H9 (cell line): ENCODE measurements around the gene TMEM269. TPM values are rescaled to one million over a fixed set of nuclear protein-coding genes. Genes with fewer than 3 reads are reported as not detected.

Source experiments
- DNase-seq: peaks from one replicate; pipeline ENCODE4 v3.0.0-alpha.2; 2017
- H2AFZ ChIP-seq: one replicate; pipeline ENCODE4 v1.6.1; 2013; ENCODE audit warnings: mild to moderate bottlenecking, low read length, control low read depth, moderate library complexity
- H2AK5ac ChIP-seq: 2 replicates; pipeline ENCODE4 v1.6.1; 2013; ENCODE audit warnings: low read length, control low read depth, mixed read lengths; ENCODE audit not compliant: insufficient read length
- H2BK120ac ChIP-seq: one replicate; pipeline ENCODE4 v1.6.1; 2013; ENCODE audit warnings: low read depth, mild to moderate bottlenecking, low read length, control low read depth, inconsistent platforms; ENCODE audit not compliant: poor library complexity, severe bottlenecking
- H2BK12ac ChIP-seq: 2 replicates; pipeline ENCODE4 v1.6.1; 2013; ENCODE audit warnings: low read length, control low read depth, mixed read lengths, low read depth; ENCODE audit not compliant: insufficient read length
- H2BK15ac ChIP-seq: 2 replicates; pipeline ENCODE4 v1.6.1; 2013; ENCODE audit warnings: low read depth, low read length, control low read depth
- H2BK20ac ChIP-seq: one replicate; pipeline ENCODE4 v1.6.1; 2013; ENCODE audit warnings: low read depth, mild to moderate bottlenecking, low read length, control low read depth, inconsistent platforms; ENCODE audit not compliant: poor library complexity, severe bottlenecking
- H2BK5ac ChIP-seq: 2 replicates; pipeline ENCODE4 v1.6.1; 2013; ENCODE audit warnings: low read length, control low read depth, mixed read lengths; ENCODE audit not compliant: insufficient read length
- H3K14ac ChIP-seq: 2 replicates; pipeline ENCODE4 v1.6.1; 2013; ENCODE audit warnings: low read length, control low read depth; ENCODE audit not compliant: insufficient read depth
- H3K18ac ChIP-seq: 2 replicates; pipeline ENCODE4 v1.6.1; 2013; ENCODE audit warnings: low read depth, mild to moderate bottlenecking, mixed read lengths, low read length, control low read depth; ENCODE audit not compliant: insufficient read length
- H3K23ac ChIP-seq: 2 replicates; pipeline ENCODE4 v1.6.1; 2013; ENCODE audit warnings: low read length, control low read depth, mixed read lengths, low read depth; ENCODE audit not compliant: insufficient read length
- H3K23me2 ChIP-seq: 2 replicates; pipeline ENCODE4 v1.6.1; 2013; ENCODE audit warnings: low read depth, mild to moderate bottlenecking, mixed read lengths, low read length, control low read depth; ENCODE audit not compliant: insufficient read length, poor library complexity, severe bottlenecking
- H3K27ac ChIP-seq: 2 replicates; pipeline ENCODE4 v1.5.1; 2013; ENCODE audit warnings: low read length, control low read depth, mixed read lengths, low read depth; ENCODE audit not compliant: insufficient read length
- H3K27me3 ChIP-seq: 2 replicates; pipeline ENCODE4 v1.6.1; 2013; ENCODE audit warnings: low read length, control low read depth, inconsistent platforms; ENCODE audit not compliant: insufficient read depth
- H3K4ac ChIP-seq: 2 replicates; pipeline ENCODE4 v1.6.1; 2013; ENCODE audit warnings: low read depth, mild to moderate bottlenecking, control low read depth, inconsistent platforms, low read length, moderate library complexity
- H3K4me1 ChIP-seq: 2 replicates; pipeline ENCODE4 v1.6.1; 2013; ENCODE audit warnings: low read length, control low read depth, inconsistent platforms; ENCODE audit not compliant: insufficient read depth
- H3K4me2 ChIP-seq: 2 replicates; pipeline ENCODE4 v1.6.1; 2013; ENCODE audit warnings: low read length, control low read depth, mixed read lengths; ENCODE audit not compliant: insufficient read length, insufficient read depth
- H3K56ac ChIP-seq: 2 replicates; pipeline ENCODE4 v1.6.1; 2013; ENCODE audit warnings: low read depth, mild to moderate bottlenecking, mixed read lengths, low read length, control low read depth; ENCODE audit not compliant: insufficient read length
- H3K79me1 ChIP-seq: 2 replicates; pipeline ENCODE4 v1.6.1; 2013; ENCODE audit warnings: low read depth, mild to moderate bottlenecking, moderate library complexity, low read length, control low read depth, inconsistent platforms; ENCODE audit not compliant: insufficient read depth, poor library complexity, severe bottlenecking
- H3K79me2 ChIP-seq: 2 replicates; pipeline ENCODE4 v1.6.1; 2013; ENCODE audit warnings: low read length, control low read depth, inconsistent platforms; ENCODE audit not compliant: insufficient read depth
- H3K9ac ChIP-seq: 2 replicates; pipeline ENCODE4 v1.6.1; 2013; ENCODE audit warnings: low read length, control low read depth, mixed read lengths; ENCODE audit not compliant: insufficient read length; ENCODE audit errors: extremely low read depth
- H3K9me3 ChIP-seq: one replicate; pipeline ENCODE4 v1.6.1; 2013; ENCODE audit warnings: low read depth, low read length, inconsistent platforms; ENCODE audit not compliant: control insufficient read depth
- H3T11ph ChIP-seq: one replicate; pipeline ENCODE4 v1.6.1; 2013; ENCODE audit warnings: mild to moderate bottlenecking, low read length, control low read depth, inconsistent platforms
- H4K20me1 ChIP-seq: one replicate; pipeline ENCODE4 v1.6.1; 2013; ENCODE audit not compliant: control insufficient read depth, insufficient read length, insufficient read depth
- H4K5ac ChIP-seq: 2 replicates; pipeline ENCODE4 v1.6.1; 2013; ENCODE audit warnings: low read depth, mild to moderate bottlenecking, mixed read lengths, low read length, control low read depth; ENCODE audit not compliant: insufficient read length
- H4K8ac ChIP-seq: replicated peaks from 2 replicates; pipeline ENCODE4 v1.6.1; 2013; ENCODE audit warnings: low read length, control low read depth, mixed read lengths, low read depth; ENCODE audit not compliant: insufficient read length
- H4K91ac ChIP-seq: 2 replicates; pipeline ENCODE4 v1.6.1; 2013; ENCODE audit warnings: low read depth, mild to moderate bottlenecking, moderate library complexity, mixed read lengths, low read length, control low read depth; ENCODE audit not compliant: insufficient read length
- H3K27ac Mint-ChIP-seq, 3 experiments: 2 replicates in 2 of 3; 3 replicates in 1 of 3; pipeline ENCODE4 v1.8.0; 2020 to 2021; ENCODE audit warnings: mixed read lengths in 3 of 3, mild to moderate bottlenecking in 1 of 3, moderate library complexity in 1 of 3
- H3K27me3 Mint-ChIP-seq: 2 replicates; pipeline ENCODE4 v1.8.0; 2021; ENCODE audit warnings: low read depth, mild to moderate bottlenecking, moderate library complexity, mixed read lengths
- H3K36me3 Mint-ChIP-seq, 3 experiments: 2 replicates in 2 of 3; 3 replicates in 1 of 3; pipeline ENCODE4 v1.8.0; 2020 to 2021; ENCODE audit warnings: low read depth in 3 of 3, mixed read lengths in 3 of 3; ENCODE audit not compliant: insufficient read depth in 1 of 3
- H3K4me1 Mint-ChIP-seq, 2 experiments: 2 replicates each; pipeline ENCODE4 v1.8.0; 2020; ENCODE audit warnings: mixed read lengths in 2 of 2
- H3K4me3 Mint-ChIP-seq, 2 experiments: 2 replicates in 1 of 2; 3 replicates in 1 of 2; pipeline ENCODE4 v1.8.0; 2020 to 2021; ENCODE audit warnings: mild to moderate bottlenecking in 2 of 2, mixed read lengths in 2 of 2, moderate library complexity in 1 of 2
- H3K9me3 Mint-ChIP-seq, 2 experiments: 2 replicates in 1 of 2; 3 replicates in 1 of 2; pipeline ENCODE4 v1.8.0; 2020; ENCODE audit warnings: mild to moderate bottlenecking in 2 of 2, mixed read lengths in 2 of 2, moderate library complexity in 1 of 2
- CTCF ChIP-seq: fragments of 200-600 bp; sonication (generic); conservative IDR thresholded peaks from 3 replicates; pipeline ENCODE4 v1.8.0; 2021; ENCODE audit warnings: antibody characterized with exemption, mild to moderate bottlenecking
- WGBS: extraction: QIAGEN DNeasy Blood & Tissue Kit; methylation state at CpG from one replicate; pipeline ENCODE4 v1.1.7; 2013; ENCODE audit warnings: missing lambda C conversion rate, low lambda C conversion rate, mixed read lengths; ENCODE audit not compliant: insufficient read length; ENCODE audit errors: extremely low coverage; 5-methylcytosine and 5-hydroxymethylcytosine counted together
- total RNA-seq: library from RNA; stranded (reverse); gene quantifications from 2 replicates; pipeline ENCODE4 v1.2.1, GENCODE V29; 2021

Gene TMEM269
- total RNA-seq, 1 experiment from 2014 or later, result 0.17 TPM

- no peak overlapping the region for H3K56ac ChIP-seq
- DNase-seq, result no peak
- no CpG with 5 or more reads among the region's 4 CpGs for WGBS
- no peak overlapping the region for H2AFZ ChIP-seq
- Mint-ChIP-seq H3K27ac (no peak overlapping the region; a peak in 1 of 7 replicates), H3K4me1 (peaks cover 17 to 21% of the 10 kb centered on the region in 2 experiments), H3K36me3 (no peaks in the 10 kb centered on the region; a peak in 1 of 7 replicates), H3K4me3 (no peak overlapping the region), H3K9me3 (no peaks in the 10 kb centered on the region), H3K27me3 (no peaks in the 10 kb centered on the region)
- H3K27me3 ChIP-seq, result no peaks in the 10 kb centered on the region
- H3K79me2 ChIP-seq, result no peaks in the 10 kb centered on the region; the same call in 1 of the 2 replicates
- H4K5ac ChIP-seq, result no peak overlapping the region
- H2BK120ac ChIP-seq, result no peak overlapping the region
- no peak overlapping the region for H3K14ac ChIP-seq
- no peak overlapping the region for H2BK5ac ChIP-seq
- no peaks in the 10 kb centered on the region for H3K79me1 ChIP-seq
- no peak for TF ChIP-seq CTCF
- no peaks in the 10 kb centered on the region for H3K9me3 ChIP-seq
- H3K9ac ChIP-seq, result no peak overlapping the region
- H3K4me1 ChIP-seq, result no peaks in the 10 kb centered on the region; the same call in 1 of the 2 replicates
- no peak overlapping the region for H3K23ac ChIP-seq
- H2BK12ac ChIP-seq, result no peak overlapping the region
- H2AK5ac ChIP-seq, result no peak overlapping the region
- H4K20me1 ChIP-seq, result no peaks in the 10 kb centered on the region
- H4K91ac ChIP-seq, result no peak overlapping the region
- H4K8ac ChIP-seq, result no peak overlapping the region
- no peak overlapping the region for H3K27ac ChIP-seq
- no peak overlapping the region for H2BK15ac ChIP-seq
- no peak overlapping the region for H3K18ac ChIP-seq
- H3T11ph ChIP-seq, result no peak overlapping the region
- no peak overlapping the region for H3K4ac ChIP-seq
- no peak overlapping the region for H2BK20ac ChIP-seq
- no peak overlapping the region for H3K4me2 ChIP-seq
- H3K23me2 ChIP-seq, result no peaks in the 10 kb centered on the region
Observed at GRCh38 chr1:42824481-42825035, 39.8 kb downstream of the TMEM269 start.
